GM12878 (cell line): ENCODE data around the gene MRPL33.

ENCODE experiments used
- CREM ChIP-seq: IDR thresholded peaks from 2 replicates; pipeline ENCODE4 v1.6.1; 2014; ENCODE audit warnings: antibody characterized with exemption, low read depth
- CTCF ChIP-seq, 3 experiments: IDR thresholded peaks in 2 of 3; conservative IDR thresholded peaks in 1 of 3; 2 replicates each; pipeline ENCODE4 v1.5.1; 2011; ENCODE audit warnings: low read depth in 3 of 3, low read length in 3 of 3, mild to moderate bottlenecking in 3 of 3, control low read depth in 2 of 3, moderate library complexity in 2 of 3, inconsistent platforms in 1 of 3, mixed read lengths in 1 of 3; ENCODE audit not compliant: control insufficient read depth in 2 of 3, insufficient read depth in 1 of 3; ENCODE audit errors: extremely low read depth in 1 of 3
- JUND ChIP-seq: IDR thresholded peaks from 2 replicates; pipeline ENCODE4 v1.6.1; 2012; ENCODE audit warnings: low read depth, mild to moderate bottlenecking, low read length, improper control_type of control experiment, moderate library complexity
- TAF1 ChIP-seq: IDR thresholded peaks from 2 replicates; pipeline ENCODE4 v1.6.1; 2011; ENCODE audit warnings: mild to moderate bottlenecking, low read depth, low read length, borderline replicate concordance
- ZSCAN29 ChIP-seq: fragments of 450-650 bp; IDR thresholded peaks from 2 replicates; pipeline ENCODE4 v1.6.1; 2017; ENCODE audit warnings: mild to moderate bottlenecking, moderate library complexity

- TF ChIP-seq CTCF (IDR thresholded peaks at IDR 0.05 in 2 of 3, conservative IDR thresholded peaks at IDR 0.05 in 1 of 3; ENCODE audit: control insufficient read depth in 2 of 3, extremely low read depth in 1 of 3, insufficient read depth in 1 of 3, low read depth in 3 of 3, low read length in 3 of 3): no peak
- no peak for TF ChIP-seq JUND
- no peak for TF ChIP-seq ZSCAN29
- no peak for TF ChIP-seq TAF1
- no peak for TF ChIP-seq CREM
Measured at GRCh38 chr2:27779417-27780055, 8.0 kb downstream of the MRPL33 start.
